GM12878 (cell line): ENCODE data around the gene MORC1. TPM values are rescaled to one million over a fixed set of nuclear protein-coding genes. Genes with fewer than 3 reads are reported as not detected.

Source experiments
- ATAC-seq: fragments of 200-7000 bp; cut with Tn5 transposase; 3 replicates; pipeline ENCODE4 v1.9.1; 2020; ENCODE audit warnings: mild to moderate bottlenecking, moderate library complexity
- BruUV-seq: library from RNA; stranded (reverse); fragments of 400-500 nt; replicated peaks from 2 replicates; lab custom pipeline; 2021; lab: Mats Ljungman, UMichigan
- CTCF ChIA-PET: fragments of 300-600 bp; sonication (Branson Sonifier 250); formaldehyde crosslinking; extraction: SDS; loops from one replicate; lab custom pipeline; 2021; ENCODE audit warnings: inconsistent platforms; lab: Yijun Ruan, JAX
- POLR2A ChIA-PET: fragments of 350-600 bp; formaldehyde crosslinking; extraction: SDS; loops from one replicate; lab custom pipeline; 2021; ENCODE audit warnings: inconsistent platforms; lab: Charles Lee
- RAD21 ChIA-PET: fragments of 300-600 bp; sonication (Branson Sonifier 250); formaldehyde crosslinking; loops from one replicate; lab custom pipeline; 2023; ENCODE audit warnings: antibody characterized with exemption; ENCODE audit not compliant: unreplicated experiment; lab: Charles Lee
- SMC1A ChIA-PET: fragments of 300-600 bp; sonication (Branson Sonifier 250); formaldehyde crosslinking; loops from one replicate; lab custom pipeline; 2023; ENCODE audit not compliant: unreplicated experiment, uncharacterized antibody; lab: Charles Lee
- DNase-seq: peaks from one replicate; pipeline ENCODE4 v3.0.0-alpha.2; 2011; ENCODE audit warnings: low read depth, low spot score
- FAIRE-seq: peaks from 3 replicates; lab custom pipeline; 2011; peaks lifted over from hg19 to GRCh38; lab: Jason Lieb, UNC
- H2AFZ ChIP-seq: 2 replicates; pipeline ENCODE4 v1.6.0; 2011; ENCODE audit warnings: low read depth, low read length, control low read depth; ENCODE audit not compliant: control insufficient read depth
- H3K27ac ChIP-seq: 2 replicates; pipeline ENCODE4 v1.5.1; 2011; ENCODE audit warnings: control low read depth; ENCODE audit not compliant: control insufficient read depth, insufficient read depth
- H3K27me3 ChIP-seq, 2 experiments: replicated peaks in 1 of 2; 2 replicates each; pipeline versions ENCODE4 v1.6.0 to v1.6.1; 2011; ENCODE audit warnings: low read length in 1 of 2; ENCODE audit not compliant: control insufficient read depth in 2 of 2, insufficient read depth in 2 of 2
- H3K36me3 ChIP-seq, 2 experiments: 2 replicates each; pipeline ENCODE4 v1.5.1; 2011; ENCODE audit warnings: low read length in 1 of 2; ENCODE audit not compliant: control insufficient read depth in 2 of 2, insufficient read depth in 2 of 2
- H3K4me1 ChIP-seq: 2 replicates; pipeline ENCODE4 v1.6.1; 2011; ENCODE audit warnings: mild to moderate bottlenecking, low read length, moderate library complexity, mixed read lengths; ENCODE audit not compliant: control insufficient read depth, insufficient read depth
- H3K4me2 ChIP-seq: 2 replicates; pipeline ENCODE4 v1.6.0; 2011; ENCODE audit warnings: control low read depth; ENCODE audit not compliant: control insufficient read depth, insufficient read depth
- H3K4me3 ChIP-seq: fragments of 200-600 bp; sonication (generic); 2 replicates; pipeline ENCODE4 v1.5.1; 2016
- H3K79me2 ChIP-seq: 2 replicates; pipeline ENCODE4 v1.6.0; 2011; ENCODE audit warnings: low read length; ENCODE audit not compliant: control insufficient read depth, insufficient read depth
- H3K9ac ChIP-seq: 2 replicates; pipeline ENCODE4 v1.8.0; 2011; ENCODE audit warnings: low read length, control low read depth, mixed read lengths; ENCODE audit not compliant: control insufficient read depth, insufficient read depth
- H3K9me3 ChIP-seq: replicated peaks from 3 replicates; pipeline ENCODE4 v1.5.1; 2011; ENCODE audit warnings: mild to moderate bottlenecking, low read length; ENCODE audit not compliant: control insufficient read depth, insufficient read depth
- H4K20me1 ChIP-seq: 2 replicates; pipeline ENCODE4 v1.6.0; 2011; ENCODE audit not compliant: control insufficient read depth, insufficient read depth
- LARP7 ChIP-seq: fragments of 450-650 bp; IDR thresholded peaks from 2 replicates; pipeline ENCODE4 v1.6.1; 2017; ENCODE audit warnings: mild to moderate bottlenecking
- PRDM15 ChIP-seq: fragments of 450-650 bp; formaldehyde crosslinking; IDR thresholded peaks from 2 replicates; pipeline ENCODE4 v1.4.0; 2020; ENCODE audit warnings: mild to moderate bottlenecking, moderate library complexity
- WGBS: methylation state at CpG from one replicate; pipeline ENCODE4 v1.1.6; 2016; ENCODE audit warnings: low lambda C conversion rate; ENCODE audit not compliant: insufficient replicate concordance, insufficient coverage; ENCODE audit errors: missing lambda C conversion rate; 5-methylcytosine and 5-hydroxymethylcytosine counted together
- in situ Hi-C: fragments of 300-500 bp; cut with MboI; formaldehyde crosslinking; loops from 9 replicates; pipeline ENCODE4 v1.14.3; 2018; ENCODE audit warnings: mixed read lengths
- intact Hi-C: fragments of 100-400 bp; cut with micrococcal nuclease; formaldehyde crosslinking; loops from one replicate; pipeline ENCODE4 v1.14.2; 2022; ENCODE audit not compliant: unreplicated experiment
- polyA plus RNA-seq, 11 experiments: library from polyadenylated mRNA; depleted of rRNA in 4 of 11; unstranded in 6 of 11; stranded (reverse) in 5 of 11; fragments of >200 nt; fragmentation: Nextera tagmentation in 4 of 11; fragmentation: Illumina TruSeq in 1 of 11; extraction: Ambion mirVana in 4 of 11; extraction: Trizol in 1 of 11; gene quantifications; 1 replicate in 1 of 11; 2 replicates in 10 of 11; pipeline versions ENCODE4 v1.2.1 to v1.2.3, GENCODE V29; 2011 to 2016; ENCODE audit warnings: inconsistent platforms in 2 of 11, missing spikeins in 2 of 11, low read depth in 1 of 11
- total RNA-seq, 4 experiments: library from RNA; depleted of rRNA in 3 of 4; stranded (reverse); fragments of >200 nt in 3 of 4; fragmentation: Illumina TruSeq in 1 of 4; extraction: Trizol in 1 of 4; gene quantifications; 2 replicates each; pipeline versions ENCODE4 v1.2.1 to v1.2.3, GENCODE V29; 2013 to 2021
- TF ChIP-seq, protein P1 (sequence below): fragments of 450-650 bp; conservative IDR thresholded peaks from 2 replicates; pipeline ENCODE4 v1.6.1; 2017; ENCODE audit warnings: mild to moderate bottlenecking, moderate library complexity
- TF ChIP-seq, protein P2 (sequence below): fragments of 450-650 bp; IDR thresholded peaks from 2 replicates; pipeline ENCODE4 v1.6.1; 2018; ENCODE audit warnings: mild to moderate bottlenecking, low read depth, moderate library complexity; ENCODE audit not compliant: partially characterized antibody
- TF ChIP-seq, protein P3 (sequence below): IDR thresholded peaks from 2 replicates; pipeline ENCODE4 v1.6.1; 2012; ENCODE audit warnings: low read depth, low read length, improper control_type of control experiment
- TF ChIP-seq, protein P4 (sequence below): fragments of 150-350 bp; IDR thresholded peaks from 2 replicates; pipeline ENCODE4 v1.6.1; 2016; ENCODE audit warnings: low read depth, low read length

The MORC1 gene
- total and polyA plus RNA-seq, 10 of the 15 experiments (the other 5 are each of a cell fraction or from before 2014, with no cell fraction given) = 0.18 TPM; not detected in 9

- intact Hi-C loops (no loop called here), in situ Hi-C loops (no loop called here)
- Histone ChIP-seq H3K4me2 (no peak overlapping the region), H3K27me3 (no peaks in the 10 kb centered on the region; a peak in 1 of 4 replicates), H3K9me3 (no peaks in the 10 kb centered on the region), H3K4me1 (no peaks in the 10 kb centered on the region), H3K27ac (no peak overlapping the region), H2AFZ (no peak overlapping the region), H3K79me2 (no peaks in the 10 kb centered on the region), H3K36me3 (no peaks in the 10 kb centered on the region), H4K20me1 (no peaks in the 10 kb centered on the region), H3K4me3 (no peak overlapping the region), H3K9ac (no peak overlapping the region)
- ChIA-PET POLR2A (no interaction called here), RAD21 (no interaction called here), CTCF (no interaction called here), SMC1A (no interaction called here)
- DNase-seq (no peak), ATAC-seq (no peak), FAIRE-seq (no peak)
- no TSS peak for BruUV-seq
- WGBS = 78% methylated on average over 1 of the region's 1 CpG
- TF ChIP-seq, protein P1, sequence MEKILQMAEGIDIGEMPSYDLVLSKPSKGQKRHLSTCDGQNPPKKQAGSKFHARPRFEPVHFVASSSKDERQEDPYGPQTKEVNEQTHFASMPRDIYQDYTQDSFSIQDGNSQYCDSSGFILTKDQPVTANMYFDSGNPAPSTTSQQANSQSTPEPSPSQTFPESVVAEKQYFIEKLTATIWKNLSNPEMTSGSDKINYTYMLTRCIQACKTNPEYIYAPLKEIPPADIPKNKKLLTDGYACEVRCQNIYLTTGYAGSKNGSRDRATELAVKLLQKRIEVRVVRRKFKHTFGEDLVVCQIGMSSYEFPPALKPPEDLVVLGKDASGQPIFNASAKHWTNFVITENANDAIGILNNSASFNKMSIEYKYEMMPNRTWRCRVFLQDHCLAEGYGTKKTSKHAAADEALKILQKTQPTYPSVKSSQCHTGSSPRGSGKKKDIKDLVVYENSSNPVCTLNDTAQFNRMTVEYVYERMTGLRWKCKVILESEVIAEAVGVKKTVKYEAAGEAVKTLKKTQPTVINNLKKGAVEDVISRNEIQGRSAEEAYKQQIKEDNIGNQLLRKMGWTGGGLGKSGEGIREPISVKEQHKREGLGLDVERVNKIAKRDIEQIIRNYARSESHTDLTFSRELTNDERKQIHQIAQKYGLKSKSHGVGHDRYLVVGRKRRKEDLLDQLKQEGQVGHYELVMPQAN = no peak
- TF ChIP-seq LARP7 (no peak), PRDM15 (CRISPR knock-in tag) (no peak)
- TF ChIP-seq, protein P2, sequence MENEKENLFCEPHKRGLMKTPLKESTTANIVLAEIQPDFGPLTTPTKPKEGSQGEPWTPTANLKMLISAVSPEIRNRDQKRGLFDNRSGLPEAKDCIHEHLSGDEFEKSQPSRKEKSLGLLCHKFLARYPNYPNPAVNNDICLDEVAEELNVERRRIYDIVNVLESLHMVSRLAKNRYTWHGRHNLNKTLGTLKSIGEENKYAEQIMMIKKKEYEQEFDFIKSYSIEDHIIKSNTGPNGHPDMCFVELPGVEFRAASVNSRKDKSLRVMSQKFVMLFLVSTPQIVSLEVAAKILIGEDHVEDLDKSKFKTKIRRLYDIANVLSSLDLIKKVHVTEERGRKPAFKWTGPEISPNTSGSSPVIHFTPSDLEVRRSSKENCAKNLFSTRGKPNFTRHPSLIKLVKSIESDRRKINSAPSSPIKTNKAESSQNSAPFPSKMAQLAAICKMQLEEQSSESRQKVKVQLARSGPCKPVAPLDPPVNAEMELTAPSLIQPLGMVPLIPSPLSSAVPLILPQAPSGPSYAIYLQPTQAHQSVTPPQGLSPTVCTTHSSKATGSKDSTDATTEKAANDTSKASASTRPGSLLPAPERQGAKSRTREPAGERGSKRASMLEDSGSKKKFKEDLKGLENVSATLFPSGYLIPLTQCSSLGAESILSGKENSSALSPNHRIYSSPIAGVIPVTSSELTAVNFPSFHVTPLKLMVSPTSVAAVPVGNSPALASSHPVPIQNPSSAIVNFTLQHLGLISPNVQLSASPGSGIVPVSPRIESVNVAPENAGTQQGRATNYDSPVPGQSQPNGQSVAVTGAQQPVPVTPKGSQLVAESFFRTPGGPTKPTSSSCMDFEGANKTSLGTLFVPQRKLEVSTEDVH = no peak
- TF ChIP-seq, protein P3, sequence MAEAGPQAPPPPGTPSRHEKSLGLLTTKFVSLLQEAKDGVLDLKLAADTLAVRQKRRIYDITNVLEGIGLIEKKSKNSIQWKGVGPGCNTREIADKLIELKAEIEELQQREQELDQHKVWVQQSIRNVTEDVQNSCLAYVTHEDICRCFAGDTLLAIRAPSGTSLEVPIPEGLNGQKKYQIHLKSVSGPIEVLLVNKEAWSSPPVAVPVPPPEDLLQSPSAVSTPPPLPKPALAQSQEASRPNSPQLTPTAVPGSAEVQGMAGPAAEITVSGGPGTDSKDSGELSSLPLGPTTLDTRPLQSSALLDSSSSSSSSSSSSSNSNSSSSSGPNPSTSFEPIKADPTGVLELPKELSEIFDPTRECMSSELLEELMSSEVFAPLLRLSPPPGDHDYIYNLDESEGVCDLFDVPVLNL = no peak
- TF ChIP-seq, protein P4, sequence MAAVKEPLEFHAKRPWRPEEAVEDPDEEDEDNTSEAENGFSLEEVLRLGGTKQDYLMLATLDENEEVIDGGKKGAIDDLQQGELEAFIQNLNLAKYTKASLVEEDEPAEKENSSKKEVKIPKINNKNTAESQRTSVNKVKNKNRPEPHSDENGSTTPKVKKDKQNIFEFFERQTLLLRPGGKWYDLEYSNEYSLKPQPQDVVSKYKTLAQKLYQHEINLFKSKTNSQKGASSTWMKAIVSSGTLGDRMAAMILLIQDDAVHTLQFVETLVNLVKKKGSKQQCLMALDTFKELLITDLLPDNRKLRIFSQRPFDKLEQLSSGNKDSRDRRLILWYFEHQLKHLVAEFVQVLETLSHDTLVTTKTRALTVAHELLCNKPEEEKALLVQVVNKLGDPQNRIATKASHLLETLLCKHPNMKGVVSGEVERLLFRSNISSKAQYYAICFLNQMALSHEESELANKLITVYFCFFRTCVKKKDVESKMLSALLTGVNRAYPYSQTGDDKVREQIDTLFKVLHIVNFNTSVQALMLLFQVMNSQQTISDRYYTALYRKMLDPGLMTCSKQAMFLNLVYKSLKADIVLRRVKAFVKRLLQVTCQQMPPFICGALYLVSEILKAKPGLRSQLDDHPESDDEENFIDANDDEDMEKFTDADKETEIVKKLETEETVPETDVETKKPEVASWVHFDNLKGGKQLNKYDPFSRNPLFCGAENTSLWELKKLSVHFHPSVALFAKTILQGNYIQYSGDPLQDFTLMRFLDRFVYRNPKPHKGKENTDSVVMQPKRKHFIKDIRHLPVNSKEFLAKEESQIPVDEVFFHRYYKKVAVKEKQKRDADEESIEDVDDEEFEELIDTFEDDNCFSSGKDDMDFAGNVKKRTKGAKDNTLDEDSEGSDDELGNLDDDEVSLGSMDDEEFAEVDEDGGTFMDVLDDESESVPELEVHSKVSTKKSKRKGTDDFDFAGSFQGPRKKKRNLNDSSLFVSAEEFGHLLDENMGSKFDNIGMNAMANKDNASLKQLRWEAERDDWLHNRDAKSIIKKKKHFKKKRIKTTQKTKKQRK = no peak
These were observed 134.9 kb downstream of the MORC1 start for GRCh38 chr3:108983051-108983450.
